Spleen (tissue), 13 donors: ENCODE data around the gene DNAH11. TPM values are rescaled to one million over a fixed set of nuclear protein-coding genes. Genes with fewer than 3 reads are reported as not detected.

Experiments
- DNase-seq: peaks from one replicate; pipeline ENCODE4 v3.0.0-alpha.2; 2020
- H3K27ac ChIP-seq, 8 donors: fragments of 200-600 bp; sonication (generic) in 7 of 8; 1 replicate in 4 of 8; 2 replicates in 4 of 8; pipeline versions ENCODE4 v1.5.0 to v1.8.0; 2016 to 2021; ENCODE audit warnings: inconsistent platforms in 4 of 8, mild to moderate bottlenecking in 4 of 8, moderate library complexity in 1 of 8
- H3K27me3 ChIP-seq, 7 donors: fragments of 200-600 bp; sonication (generic) in 6 of 7; replicated peaks in 1 of 7; 1 replicate in 4 of 7; 2 replicates in 3 of 7; pipeline versions ENCODE4 v1.5.0 to v1.8.0; 2016 to 2021; ENCODE audit warnings: inconsistent platforms in 3 of 7, mild to moderate bottlenecking in 1 of 7
- H3K36me3 ChIP-seq, 6 donors: fragments of 200-600 bp; sonication (generic) in 5 of 6; 1 replicate in 4 of 6; 2 replicates in 2 of 6; pipeline versions ENCODE4 v1.5.0 to v1.8.0; 2016 to 2021; ENCODE audit warnings: inconsistent platforms in 2 of 6
- H3K4me1 ChIP-seq, 6 donors: fragments of 200-600 bp; sonication (generic) in 5 of 6; 1 replicate in 3 of 6; 2 replicates in 3 of 6; pipeline versions ENCODE4 v1.5.0 to v1.8.0; 2016 to 2021; ENCODE audit warnings: inconsistent platforms in 3 of 6
- H3K4me3 ChIP-seq, 8 donors: fragments of 200-600 bp; sonication (generic) in 7 of 8; 1 replicate in 4 of 8; 2 replicates in 4 of 8; pipeline versions ENCODE4 v1.5.0 to v1.8.0; 2016 to 2021; ENCODE audit warnings: inconsistent platforms in 4 of 8, mild to moderate bottlenecking in 4 of 8, moderate library complexity in 2 of 8
- H3K9me3 ChIP-seq, 8 donors: fragments of 200-600 bp; sonication (generic) in 7 of 8; 1 replicate in 4 of 8; 2 replicates in 4 of 8; pipeline versions ENCODE4 v1.5.0 to v1.8.0; 2016 to 2021; ENCODE audit warnings: inconsistent platforms in 4 of 8
- CTCF ChIP-seq, 11 experiments: fragments of 200-600 bp in 7 of 11; fragments of 450-650 bp in 4 of 11; sonication (generic) in 4 of 11; IDR thresholded peaks in 8 of 11; conservative IDR thresholded peaks in 3 of 11; 1 replicate in 7 of 11; 2 replicates in 4 of 11; pipeline versions ENCODE4 v1.4.0 to v1.8.0; 2016 to 2021; ENCODE audit warnings: antibody characterized with exemption in 11 of 11, inconsistent platforms in 4 of 11, mild to moderate bottlenecking in 1 of 11
- POLR2A ChIP-seq, 3 donors: fragments of 450-650 bp; IDR thresholded peaks; one replicate each; pipeline ENCODE4 v1.5.1; 2017; ENCODE audit warnings: antibody characterized with exemption in 3 of 3, mild to moderate bottlenecking in 1 of 3
- POLR2AphosphoS5 ChIP-seq, 3 donors: sonication (generic); formaldehyde crosslinking; IDR thresholded peaks; one replicate each; pipeline ENCODE4 v1.5.1; 2017; ENCODE audit warnings: antibody characterized with exemption in 3 of 3
- WGBS, 5 donors: extraction: QIAGEN DNeasy Blood & Tissue Kit in 3 of 5; methylation state at CpG; one replicate each; pipeline versions ENCODE4 v1.1.5 to v1.1.7; 2013 to 2018; 5-methylcytosine and 5-hydroxymethylcytosine counted together
- intact Hi-C: fragments of 100-400 bp; cut with DNase I; formaldehyde crosslinking; loops from one replicate; pipeline ENCODE4 v1.15.0; 2023; ENCODE audit warnings: low total_unique reads
- long read RNA-seq, 2 donors: transcript quantifications; one replicate each; lab custom pipeline, GENCODE V29; 2026
- polyA plus RNA-seq, 3 donors: library from polyadenylated mRNA; stranded (reverse); fragments of 200-250 nt; gene quantifications; one replicate each; pipeline ENCODE4 v1.2.1, GENCODE V29; 2013
- total RNA-seq, 7 donors: library from RNA; depleted of rRNA in 3 of 7; stranded (reverse); fragments of >200 nt in 3 of 7; fragmentation: NEBNext Ultra II Directional in 4 of 7; extraction: Animal tissue kit (Norgen Biotek cat#: 25700) in 4 of 7; gene quantifications; one replicate each; pipeline versions ENCODE4 v1.1.0 to v1.2.1, GENCODE V29; 2016 to 2021
- donor health status: healthy with polysubstance abuse.
- donor health status: DM: no; HTN: no; CAD: no; lungs with moderate emphysema.
- donor health status: DM: no; HTN: no; CAD: no.
- donor health status: Bipolar disorder and iron deficiency.
- donor health status: healthy.
- donor health status: DM: no; HTN: no; CAD: no.
- donor health status: DM: yes; HTN: yes; CAD: no.

The DNAH11 gene
- total RNA-seq (1 to 10 TPM in 5 of 7 donors, under 1 TPM in 2; 0.30 to 2.1 (median 1.1) TPM), polyA plus RNA-seq (under 1 TPM; 0.28 to 0.41 (median 0.32) TPM)
- long read RNA-seq, donor 1: 0 reads
- long read RNA-seq, donor 2, partial matches to known transcripts: 0 of 6 reads
- long read RNA-seq, donor 2, other reads (novel, unspliced or antisense): 6 of 6 reads

- intact Hi-C loops: no loop called here
- Histone ChIP-seq H3K36me3 (no peaks in the 10 kb centered on the region), H3K4me1 (peaks cover 12 to 17% (median 15%) of the 10 kb centered on the region in 6 donors), H3K27ac (no peak within 1 kb of the TSS), H3K4me3 (peak within 1 kb of the TSS in 7 of 8 donors; percentile 22 to 66 (median 37)), H3K27me3 (peaks cover 0 to 76% (median 44%) of the 10 kb centered on the region in 7 donors), H3K9me3 (no peaks in the 10 kb centered on the region)
- TF ChIP-seq CTCF (IDR thresholded peaks at IDR 0.05 in 8 of 11, conservative IDR thresholded peaks at IDR 0.05 in 3 of 11): no peak
- no peak for TF ChIP-seq POLR2AphosphoS5 (IDR thresholded peaks at IDR 0.05)
- TF ChIP-seq POLR2A (IDR thresholded peaks at IDR 0.05): no peak
- 1 to 9% (median 1%) methylated on average over 29 to 66 of the region's 66 CpGs for WGBS, 5 donors
- peak; percentile 77 for DNase-seq
Measured at GRCh38 chr7:21542891-21543527, at the start of gene DNAH11. DNAH11 (plus strand) TSS chr7:21543039; CDS start chr7:21543246, 207 bp downstream.

- intact Hi-C loops: no loop called here
- Histone ChIP-seq H3K4me3 (no peak overlapping the region), H3K9me3 (peaks cover 0 to 53% (median 45%) of the 10 kb centered on the region in 8 donors), H3K27ac (no peak overlapping the region), H3K36me3 (peaks cover 0 to 62% (median 5%) of the 10 kb centered on the region in 6 donors), H3K27me3 (no peaks in the 10 kb centered on the region), H3K4me1 (no peaks in the 10 kb centered on the region)
- no peak for DNase-seq
- TF ChIP-seq POLR2A (IDR thresholded peaks at IDR 0.05) (no peak), POLR2AphosphoS5 (IDR thresholded peaks at IDR 0.05) (no peak), CTCF (IDR thresholded peaks at IDR 0.05 in 8 of 11, conservative IDR thresholded peaks at IDR 0.05 in 3 of 11) (no peak)
Measured at GRCh38 chr7:21495731-21496130, 47.1 kb upstream of the DNAH11 start.

DNA sequence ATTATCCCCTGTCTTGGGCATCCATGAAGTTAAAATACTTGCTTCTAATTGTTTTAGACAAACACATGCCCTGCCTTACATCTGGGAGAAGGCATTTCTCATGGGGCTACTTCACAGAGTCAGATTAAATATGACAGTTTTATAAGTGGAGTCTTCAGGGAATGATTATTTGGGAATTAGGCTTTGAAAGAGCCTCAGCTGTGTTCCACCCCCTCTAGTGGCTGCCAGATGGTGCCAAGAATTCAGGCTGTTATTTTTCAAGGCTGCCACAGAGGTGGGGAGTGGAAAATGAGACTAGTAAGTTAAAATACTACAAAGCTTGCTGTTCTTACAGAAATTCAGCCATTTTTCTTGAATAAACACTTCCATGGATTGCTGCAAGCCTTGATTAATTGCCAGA lies 45.8 kb upstream of the DNAH11 start:
- no peak for TF ChIP-seq CTCF (IDR thresholded peaks at IDR 0.05 in 8 of 11, conservative IDR thresholded peaks at IDR 0.05 in 3 of 11)
- TF ChIP-seq POLR2AphosphoS5 (IDR thresholded peaks at IDR 0.05): no peak
- no peak for TF ChIP-seq POLR2A (IDR thresholded peaks at IDR 0.05)
- H3K27ac ChIP-seq: no peak overlapping the region
- H3K4me1 ChIP-seq: no peaks in the 10 kb centered on the region
- no peak for DNase-seq
- intact Hi-C loops: no loop called here
- peaks cover 0 to 53% (median 45%) of the 10 kb centered on the region in 8 donors for H3K9me3 ChIP-seq
- peaks cover 0 to 56% (median 4%) of the 10 kb centered on the region in 6 donors for H3K36me3 ChIP-seq
- no peaks in the 10 kb centered on the region for H3K27me3 ChIP-seq
- no peak overlapping the region for H3K4me3 ChIP-seq

- 90 to 92% (median 91%) methylated on average over 6 of the region's 6 CpGs for WGBS, 5 donors
Measured at GRCh38 chr7:21500117-21500832, 42.6 kb upstream of the DNAH11 start.

More at GRCh38 chr7:21500117-21500832, 42.6 kb upstream of the DNAH11 start:
- no peak for DNase-seq
- Histone ChIP-seq H3K9me3 (peaks cover 0 to 28% (median 18%) of the 10 kb centered on the region in 8 donors), H3K4me1 (no peaks in the 10 kb centered on the region), H3K36me3 (peaks cover 0 to 43% (median 4%) of the 10 kb centered on the region in 6 donors), H3K27me3 (no peaks in the 10 kb centered on the region), H3K27ac (no peak overlapping the region), H3K4me3 (no peak overlapping the region)
- TF ChIP-seq POLR2A (IDR thresholded peaks at IDR 0.05) (no peak), POLR2AphosphoS5 (IDR thresholded peaks at IDR 0.05) (no peak), CTCF (IDR thresholded peaks at IDR 0.05 in 8 of 11, conservative IDR thresholded peaks at IDR 0.05 in 3 of 11) (no peak)
- intact Hi-C loops: no loop called here
